HG03457 (cell line): ENCODE measurements around the gene IGSF22.

Source experiments
- ATAC-seq: cut with Tn5 transposase; IDR thresholded peaks from one replicate; pipeline ENCODE4 v1.9.1; 2021; ENCODE audit warnings: moderate number of reproducible peaks; ENCODE audit not compliant: unreplicated experiment

The IGSF22 gene

DNA sequence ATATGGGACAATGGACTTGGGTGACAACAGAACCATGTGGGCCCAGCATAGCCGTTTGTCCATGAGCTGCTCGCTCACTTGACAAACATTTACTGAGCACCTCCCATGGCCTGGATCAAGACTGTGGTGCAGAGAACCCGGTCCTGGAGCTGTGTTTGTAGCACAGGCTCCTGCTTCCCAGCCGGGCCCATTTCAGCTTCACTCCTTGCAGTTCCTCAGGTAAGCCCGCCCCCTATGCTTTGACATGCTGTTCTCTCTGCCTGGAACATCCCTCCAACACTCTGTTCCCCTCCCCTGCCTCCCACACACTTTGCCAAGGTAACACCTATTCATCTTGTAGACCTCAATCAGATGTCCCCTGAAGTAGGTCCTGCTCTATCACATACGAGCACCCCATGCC lies 19.3 kb upstream of the IGSF22 start:
- ATAC-seq: no peak

GRCh38 chr11:18743900-18744514 lies 18.0 kb upstream of the IGSF22 start:
- no peak for ATAC-seq

DNA sequence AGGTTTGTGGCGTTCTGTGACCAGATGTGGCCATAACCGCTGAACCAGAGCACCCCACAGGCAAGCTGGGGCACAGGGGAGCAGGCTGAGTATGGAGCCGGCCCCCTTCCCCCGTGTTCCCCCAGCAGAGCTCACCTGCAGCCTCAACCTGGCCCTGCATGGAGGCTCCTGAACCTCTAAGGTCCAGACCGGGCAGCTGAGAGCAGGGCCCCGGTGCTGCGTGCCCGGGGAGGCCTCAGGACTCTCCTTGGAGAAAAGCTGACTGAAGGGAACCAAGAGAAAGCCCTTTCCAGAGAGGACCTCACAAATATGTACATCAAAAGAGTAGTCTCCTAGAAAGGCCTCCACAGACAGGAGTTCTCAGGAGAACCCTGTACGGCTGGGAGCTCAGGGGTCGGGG lies 17.4 kb upstream of the IGSF22 start:
- no peak for ATAC-seq

DNA sequence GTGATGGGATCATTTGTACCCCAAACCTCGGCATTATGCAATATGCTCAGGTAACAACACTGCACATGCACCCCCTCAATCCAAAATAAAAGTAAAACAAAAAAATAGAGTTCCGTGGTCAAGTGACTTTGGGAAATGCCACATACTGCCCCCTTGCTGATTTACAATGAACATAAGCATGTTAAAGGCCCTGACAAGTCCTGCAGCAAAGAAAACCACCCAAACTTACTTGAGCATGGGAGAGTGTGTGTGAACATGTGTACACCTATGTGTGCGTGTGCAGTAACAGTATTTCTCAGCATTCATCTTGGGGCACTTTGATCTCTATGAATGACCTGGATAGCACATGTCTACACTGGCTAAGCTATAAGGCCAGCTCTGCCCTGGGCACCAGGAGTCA lies 15.8 kb upstream of the IGSF22 start:
- ATAC-seq: no peak

DNA sequence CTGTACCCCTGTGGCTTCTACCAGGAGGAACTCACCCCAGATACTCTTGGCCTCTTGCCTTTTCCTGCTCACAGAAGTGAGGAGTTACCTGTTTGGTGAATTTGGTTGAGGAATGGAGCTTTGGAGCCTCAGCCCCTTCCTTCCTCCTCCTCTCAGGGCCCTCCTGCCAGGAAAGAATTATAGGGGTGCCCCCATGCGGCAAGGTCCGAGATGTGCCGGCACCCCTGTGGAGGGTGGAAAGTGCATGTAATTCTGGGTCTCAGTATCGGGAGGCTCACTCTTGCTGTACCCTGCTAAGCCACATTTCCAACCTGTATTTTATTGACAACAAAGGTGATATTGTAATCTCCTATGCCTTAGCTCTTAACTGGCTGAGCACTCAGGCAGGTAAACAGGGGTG lies 13.7 kb upstream of the IGSF22 start:
- no peak for ATAC-seq

DNA sequence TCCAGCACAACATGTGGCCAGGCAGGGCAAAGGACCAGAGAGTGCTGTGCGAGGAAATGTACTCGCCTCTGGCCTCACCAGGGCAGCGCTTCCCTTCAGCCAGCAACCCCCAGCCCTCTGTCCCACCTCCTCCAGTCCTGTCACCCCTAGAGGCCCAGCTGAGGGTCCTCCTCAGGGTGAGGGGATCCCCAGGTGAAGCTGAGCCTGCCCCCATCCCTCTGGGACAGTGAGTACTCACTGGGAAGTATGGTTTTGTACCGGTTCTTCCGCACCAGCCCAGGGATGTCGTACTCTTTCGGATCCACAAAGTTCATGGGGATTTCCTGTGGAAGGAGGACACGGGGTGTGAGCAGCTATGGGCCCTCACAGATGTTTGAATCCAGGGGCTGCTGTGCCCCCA lies 11.7 kb upstream of the IGSF22 start:
- no peak for ATAC-seq

DNA sequence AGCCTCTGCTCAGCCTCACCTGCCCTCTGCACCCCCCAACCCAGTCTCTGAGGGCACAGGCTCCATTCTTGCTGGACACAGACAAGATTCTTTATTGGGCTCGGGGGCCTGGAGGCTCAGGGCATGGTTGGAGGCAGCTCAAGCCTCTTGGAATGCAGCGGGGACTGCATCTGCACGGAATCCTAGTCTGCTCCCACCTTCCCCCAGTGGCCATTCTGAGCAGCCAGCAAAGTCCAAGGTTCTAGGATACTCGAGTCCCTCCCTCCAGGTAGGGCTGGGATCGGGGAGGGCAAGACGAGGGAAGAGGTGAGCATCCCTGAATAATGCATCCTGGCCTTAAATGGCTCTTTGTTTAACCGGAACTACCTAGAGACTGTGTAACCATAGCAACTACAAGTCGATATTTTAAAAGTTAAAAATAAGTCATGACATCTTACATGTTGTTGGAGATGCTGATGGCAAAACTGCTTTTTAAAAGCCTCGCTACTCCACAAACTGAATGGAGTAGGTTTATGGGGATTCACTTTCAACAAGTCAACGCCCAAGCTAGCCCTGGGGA lies 10.7 kb upstream of the IGSF22 start:
- ATAC-seq: no peak

GRCh38 chr11:18733202-18733601 lies 7.2 kb upstream of the IGSF22 start:
- no peak for ATAC-seq

DNA sequence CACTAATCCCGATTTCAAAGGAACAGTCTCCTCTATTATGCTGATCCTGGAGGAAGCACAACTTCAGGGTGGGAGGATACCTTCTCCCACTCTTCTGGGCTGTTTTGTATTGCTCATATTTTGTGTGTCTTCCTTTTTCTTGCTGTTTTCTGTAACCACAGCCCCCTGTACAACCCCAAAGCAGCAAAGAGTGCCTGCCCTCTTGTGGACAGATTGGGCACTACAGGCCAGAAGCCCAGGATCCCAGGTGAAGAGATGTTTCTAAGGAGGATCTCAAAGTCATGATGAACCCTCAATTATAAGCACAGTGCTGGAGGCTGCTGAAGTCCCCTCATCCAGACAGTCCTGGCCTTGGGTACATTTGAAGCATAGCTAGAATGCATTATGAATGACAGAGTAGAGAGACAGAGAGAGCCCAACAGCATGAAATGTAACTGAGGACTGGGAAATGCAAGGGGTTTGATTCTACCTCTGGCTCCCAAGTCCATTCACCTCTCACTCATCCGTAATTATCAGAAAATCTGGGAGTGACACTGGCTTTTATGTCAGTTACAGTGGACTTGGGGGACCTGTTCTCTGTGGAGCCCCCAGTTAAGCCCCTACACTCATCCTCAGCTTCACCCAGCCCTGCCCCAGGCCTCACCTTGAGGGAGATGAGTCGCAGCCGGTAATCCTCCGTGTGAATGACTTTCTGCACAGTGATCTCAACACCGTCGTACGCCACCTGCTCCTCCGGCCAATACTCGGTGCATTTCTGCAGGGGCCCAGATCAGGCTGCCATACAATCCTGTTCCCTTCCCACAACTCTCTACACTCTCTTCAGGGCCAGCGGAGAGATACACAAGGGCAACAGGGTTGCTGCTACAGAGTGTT lies 6.2 kb upstream of the IGSF22 start:
- ATAC-seq: no peak

DNA sequence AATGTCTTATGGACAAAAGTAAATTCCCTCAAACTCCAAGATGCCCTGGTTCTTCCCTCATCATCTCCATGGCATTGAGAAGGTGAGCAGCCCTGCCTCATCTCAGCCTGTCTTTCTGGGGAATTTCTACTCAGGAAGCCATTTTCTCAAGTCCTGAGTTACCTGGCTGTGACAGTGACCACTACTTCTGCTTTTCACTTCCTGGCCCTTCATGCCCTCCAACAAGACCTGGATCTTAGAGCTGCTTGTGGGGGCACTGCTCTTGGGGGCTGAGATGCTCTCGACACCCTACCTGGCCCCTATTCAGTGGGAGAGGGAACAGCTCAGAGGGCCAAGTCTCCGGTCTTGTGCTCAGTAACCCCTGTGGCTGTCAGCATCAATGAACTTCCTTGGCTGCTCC lies 5.5 kb upstream of the IGSF22 start:
- ATAC-seq: no peak

- no peak for ATAC-seq
These were observed 4.0 kb upstream of the IGSF22 start for GRCh38 chr11:18730020-18730419.

- no peak for ATAC-seq
These were observed 3.4 kb upstream of the IGSF22 start for GRCh38 chr11:18729426-18729825.

DNA sequence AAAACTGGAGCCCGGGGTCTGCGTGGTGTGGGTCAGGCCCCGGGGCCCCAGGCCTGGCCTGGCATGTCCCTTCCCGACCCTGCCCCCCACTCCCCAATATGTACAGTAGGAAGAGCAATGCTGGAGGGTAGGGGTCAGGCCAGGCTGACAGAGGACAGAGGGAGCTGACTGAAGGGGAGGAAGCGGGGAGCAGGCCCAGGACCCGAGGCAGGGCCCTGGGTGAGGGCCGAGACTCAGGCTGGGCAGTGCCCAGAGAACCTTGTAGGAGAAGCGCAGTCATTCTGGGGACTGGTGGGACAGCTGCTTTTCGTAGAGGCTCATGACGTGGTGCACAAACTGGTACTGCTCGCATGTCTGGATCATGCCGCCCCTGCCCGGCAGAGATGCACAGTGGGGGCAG lies 2.7 kb upstream of the IGSF22 start:
- ATAC-seq: no peak

DNA sequence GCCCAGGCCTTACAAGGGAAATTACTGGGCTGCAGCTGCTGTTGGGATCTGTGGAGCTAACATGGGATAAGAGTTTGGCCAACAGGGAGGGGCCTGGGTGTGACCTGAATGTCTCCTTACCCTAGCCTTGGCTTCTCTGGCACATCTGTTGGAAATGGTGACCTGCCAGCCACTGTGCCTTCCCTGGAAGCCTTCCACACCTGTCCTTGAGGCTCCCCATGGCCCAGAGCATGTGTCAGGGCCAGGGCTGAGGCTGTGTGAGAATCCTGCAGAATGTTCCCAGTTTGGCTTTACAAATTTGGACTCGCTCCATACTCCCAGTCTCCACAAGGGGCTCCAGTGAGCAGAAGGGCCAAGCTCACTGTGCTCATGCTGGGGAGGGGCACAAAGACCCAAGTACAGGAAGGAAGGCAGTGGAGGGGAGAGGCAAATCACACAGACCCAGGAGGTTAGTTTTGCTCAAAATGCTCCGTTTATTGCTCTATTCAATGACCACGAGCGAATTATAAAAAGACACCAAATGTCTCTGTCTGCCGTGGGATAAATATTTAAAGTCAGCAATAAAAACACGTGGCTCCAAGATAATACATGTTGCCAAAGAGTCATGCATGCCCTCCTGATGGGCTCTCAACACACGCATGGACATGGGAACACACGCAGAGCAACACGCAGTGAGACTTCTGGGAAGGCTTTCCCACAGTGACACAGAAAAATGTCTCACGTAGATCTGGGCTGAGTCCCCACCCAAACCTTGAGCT lies 1.7 kb upstream of the IGSF22 start:
- ATAC-seq: no peak

DNA sequence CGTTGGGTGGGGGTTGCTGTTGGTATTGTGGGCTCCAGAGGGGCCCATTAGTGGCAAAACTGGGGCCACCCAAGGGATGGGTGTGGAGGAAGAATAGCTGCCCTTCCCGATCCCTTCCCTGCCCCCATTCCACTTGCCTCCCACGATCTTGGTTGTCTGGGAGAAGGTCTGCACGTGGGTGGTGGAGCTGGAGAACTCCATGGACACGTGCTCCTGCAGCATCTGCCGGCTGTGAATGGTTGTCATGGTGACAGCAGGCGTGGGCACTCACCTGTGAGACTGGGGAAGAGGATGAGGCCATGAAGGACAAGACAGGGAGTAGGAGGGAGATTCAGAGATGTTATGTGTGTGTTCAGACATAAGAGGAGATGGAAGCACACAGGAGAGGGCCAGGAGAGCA lies 2.0 kb downstream of the IGSF22 start:
- ATAC-seq: no peak

DNA sequence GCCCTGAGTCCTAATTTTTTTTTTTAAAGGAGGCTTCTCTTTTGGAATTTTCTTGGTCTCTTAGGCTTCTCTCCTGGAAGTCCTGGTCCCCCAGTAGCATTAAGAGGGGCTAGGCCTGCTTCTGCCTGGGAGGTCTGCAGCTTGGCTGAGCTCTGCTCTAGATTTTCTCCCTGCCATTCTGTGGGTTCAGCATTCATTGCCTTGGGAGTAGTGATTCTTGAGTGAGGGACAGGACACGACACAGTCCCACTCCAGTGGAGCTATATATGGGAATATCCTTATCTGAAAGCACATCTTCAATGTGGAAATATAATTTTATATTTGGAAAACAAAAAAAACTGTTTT lies 3.7 kb downstream of the IGSF22 start:
- no peak for ATAC-seq

DNA sequence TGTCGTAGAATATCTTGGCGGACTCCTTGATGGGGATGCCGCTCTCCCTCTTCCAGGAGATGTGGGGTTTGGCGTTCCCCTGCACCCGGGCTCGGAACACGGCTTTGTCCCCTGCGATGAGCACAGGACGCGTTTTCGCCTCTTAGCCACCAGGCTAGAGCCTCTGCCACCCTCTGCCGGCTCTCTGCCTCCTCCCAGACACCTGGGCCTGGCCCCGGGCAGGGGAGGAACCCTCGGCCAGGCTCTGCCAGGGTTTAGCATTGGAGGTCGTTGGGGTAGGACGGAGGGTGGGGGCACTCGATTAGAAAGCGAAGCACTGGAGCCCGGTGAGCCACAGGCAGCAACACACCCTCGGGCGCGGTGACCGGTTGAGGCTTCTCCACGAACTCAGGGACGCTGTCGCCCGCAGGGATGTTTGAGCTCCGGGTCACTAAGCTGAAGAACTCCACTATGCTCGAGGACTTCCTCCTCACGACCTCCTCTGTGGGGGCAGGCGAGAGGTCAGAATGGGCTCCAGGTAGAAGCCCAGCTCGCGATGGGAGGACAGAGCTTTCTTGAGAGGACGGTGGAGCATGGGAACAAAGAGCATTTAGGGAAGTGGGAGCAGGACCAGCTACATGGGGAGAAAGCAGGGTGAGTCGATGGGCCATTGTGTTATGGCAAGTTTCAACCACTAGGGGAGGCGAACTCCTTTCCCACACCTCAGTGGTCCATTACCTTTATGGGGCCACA lies 4.3 kb downstream of the IGSF22 start:
- no peak for ATAC-seq

- no peak for ATAC-seq
These were observed 5.0 kb downstream of the IGSF22 start for GRCh38 chr11:18720808-18721560.

- ATAC-seq: no peak
These were observed 5.7 kb downstream of the IGSF22 start for GRCh38 chr11:18720091-18720807.

GRCh38 chr11:18715476-18715875 lies 10.5 kb downstream of the IGSF22 start:
- ATAC-seq: no peak
